ENCODE measurements around the gene RCN2.

Gene RCN2

DNA sequence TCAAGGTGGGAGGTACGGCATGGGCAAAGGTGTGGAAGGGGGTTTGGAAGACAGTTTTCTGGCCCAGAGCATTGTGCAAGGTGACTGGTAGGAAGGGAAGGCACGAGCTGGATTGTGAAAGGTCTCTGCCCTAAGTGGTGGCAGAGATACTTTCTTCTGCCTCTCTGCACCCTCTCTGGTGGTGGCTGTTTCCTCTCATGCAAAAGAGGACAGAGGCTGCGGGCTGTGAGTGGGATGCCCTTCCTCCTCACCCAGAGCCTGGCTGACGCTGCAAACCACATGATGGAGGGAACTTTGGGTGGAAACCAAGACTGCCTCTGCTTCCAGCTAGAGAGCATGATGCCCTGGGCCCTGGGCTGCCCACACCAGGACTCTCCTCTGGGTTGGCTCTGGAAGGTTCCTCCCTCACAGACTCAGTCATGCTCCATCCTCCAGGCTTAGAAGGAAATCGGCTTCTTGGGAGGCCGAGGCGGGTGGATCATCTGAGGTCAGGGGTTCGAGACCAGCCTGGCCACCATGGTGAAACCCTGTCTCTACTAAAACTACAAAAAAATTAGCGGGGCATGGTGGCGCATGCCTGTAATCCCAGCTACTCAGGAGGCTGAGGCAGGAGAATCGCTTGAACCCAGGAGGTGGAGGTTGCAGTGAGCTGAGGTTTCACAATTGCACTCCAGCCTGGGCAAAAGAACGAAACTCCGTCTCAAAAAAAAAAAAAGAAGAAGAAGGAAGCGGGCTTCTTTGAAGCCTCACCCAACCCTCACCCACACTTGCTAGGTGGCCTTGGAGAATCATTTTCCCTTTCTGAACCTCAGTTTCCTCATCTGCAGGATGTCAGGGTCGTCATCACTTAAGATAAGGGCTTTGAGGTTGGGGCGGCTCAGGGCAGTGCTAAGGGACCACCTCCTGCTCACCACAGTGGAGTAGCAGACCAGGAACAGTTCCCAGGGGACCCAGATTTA, 71.7 kb downstream of the RCN2 start:
- peak overlapping the region; percentile 94 for H3K27ac Mint-ChIP-seq
- H3K9me3 Mint-ChIP-seq: peaks cover 3% of the 10 kb centered on the region
- peaks cover 51% of the 10 kb centered on the region for H3K36me3 Mint-ChIP-seq (ENCODE audit: low read depth)
- H3K4me3 Mint-ChIP-seq: peak overlapping the region; percentile 76
- H3K4me1 Mint-ChIP-seq (ENCODE audit: low read depth): peaks cover 90% of the 10 kb centered on the region
- no peaks in the 10 kb centered on the region for H3K27me3 Mint-ChIP-seq
